ENCODE measurements around the gene ARHGDIG. TPM values are rescaled to one million over a fixed set of nuclear protein-coding genes. Genes with fewer than 3 reads are reported as not detected.

The ARHGDIG gene
- total and polyA plus RNA-seq, 8 donors = 3.1 to 50.4 (median 9.6) TPM; not detected in 1

- Histone ChIP-seq H3K27me3 (no peaks in the 10 kb centered on the region), H3K36me3 (peaks cover 18 to 90% (median 78%) of the 10 kb centered on the region in 4 donors), H3K4me1 (no peaks in the 10 kb centered on the region), H3K27ac (no peak overlapping the region), H3K9me3 (no peaks in the 10 kb centered on the region), H3K4me3 (no peak overlapping the region)
- 83 to 90% (median 88%) methylated on average over 38 to 43 of the region's 43 CpGs for WGBS, 5 donors
- TF ChIP-seq, protein P1, sequence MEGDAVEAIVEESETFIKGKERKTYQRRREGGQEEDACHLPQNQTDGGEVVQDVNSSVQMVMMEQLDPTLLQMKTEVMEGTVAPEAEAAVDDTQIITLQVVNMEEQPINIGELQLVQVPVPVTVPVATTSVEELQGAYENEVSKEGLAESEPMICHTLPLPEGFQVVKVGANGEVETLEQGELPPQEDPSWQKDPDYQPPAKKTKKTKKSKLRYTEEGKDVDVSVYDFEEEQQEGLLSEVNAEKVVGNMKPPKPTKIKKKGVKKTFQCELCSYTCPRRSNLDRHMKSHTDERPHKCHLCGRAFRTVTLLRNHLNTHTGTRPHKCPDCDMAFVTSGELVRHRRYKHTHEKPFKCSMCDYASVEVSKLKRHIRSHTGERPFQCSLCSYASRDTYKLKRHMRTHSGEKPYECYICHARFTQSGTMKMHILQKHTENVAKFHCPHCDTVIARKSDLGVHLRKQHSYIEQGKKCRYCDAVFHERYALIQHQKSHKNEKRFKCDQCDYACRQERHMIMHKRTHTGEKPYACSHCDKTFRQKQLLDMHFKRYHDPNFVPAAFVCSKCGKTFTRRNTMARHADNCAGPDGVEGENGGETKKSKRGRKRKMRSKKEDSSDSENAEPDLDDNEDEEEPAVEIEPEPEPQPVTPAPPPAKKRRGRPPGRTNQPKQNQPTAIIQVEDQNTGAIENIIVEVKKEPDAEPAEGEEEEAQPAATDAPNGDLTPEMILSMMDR (IDR thresholded peaks at IDR 0.05) = peak in 1 of 7 experiments; percentile 14
- TF ChIP-seq POLR2A (IDR thresholded peaks at IDR 0.05) = no peak
- intact Hi-C loops (cut with DNase I; ENCODE audit: low total_unique reads) = no loop called here
- DNase-seq = no peak
Observed at GRCh38 chr16:303760-304505, 23.5 kb downstream of the ARHGDIG start.

DNA sequence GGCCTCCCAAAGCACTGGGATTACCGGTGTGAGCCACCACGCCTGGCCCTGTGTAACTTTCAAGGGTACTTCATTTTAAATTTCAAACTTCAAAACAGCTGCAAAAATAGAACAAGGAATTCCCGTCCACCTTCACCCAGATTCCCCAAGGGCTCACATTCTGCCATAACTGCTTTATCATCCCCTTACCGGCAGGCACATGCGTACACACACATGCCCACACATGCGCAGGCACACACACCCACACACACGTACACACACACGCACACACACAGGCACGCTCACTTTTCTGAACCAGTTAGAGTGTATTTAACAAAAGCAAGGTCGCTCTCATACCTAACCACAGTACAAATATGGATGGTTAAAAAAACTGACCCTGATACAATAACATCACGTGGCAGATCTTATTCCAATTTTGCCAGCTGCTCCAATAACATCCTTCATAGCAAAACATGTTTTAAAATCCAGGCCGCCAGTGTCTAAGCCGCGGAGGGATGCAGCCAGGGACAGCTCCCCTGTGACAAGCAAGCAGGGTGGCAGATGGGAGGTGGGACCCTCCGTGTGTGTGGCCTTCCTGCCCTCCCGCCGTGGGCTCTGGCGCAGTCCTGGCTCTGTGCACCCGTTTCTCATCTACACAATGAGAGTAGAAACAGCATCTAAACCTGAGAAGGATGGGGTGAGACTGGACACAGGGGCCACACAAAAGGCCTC lies 25.7 kb downstream of the ARHGDIG start:
- TF ChIP-seq EP300 (IDR thresholded peaks at IDR 0.05) = no peak
- no peak for TF ChIP-seq POLR2AphosphoS5 (IDR thresholded peaks at IDR 0.05)
- TF ChIP-seq POLR2A (IDR thresholded peaks at IDR 0.05) = no peak
- TF ChIP-seq, protein P1 (IDR thresholded peaks at IDR 0.05) = no peak
- 86 to 91% (median 90%) methylated on average over 19 of the region's 19 CpGs for WGBS, 5 donors
- intact Hi-C loops (cut with DNase I; ENCODE audit: low total_unique reads) = no loop called here
- no peak overlapping the region for H3K27ac ChIP-seq
- H3K4me3 ChIP-seq = no peak overlapping the region
- H3K36me3 ChIP-seq = peaks cover 28 to 96% (median 81%) of the 10 kb centered on the region in 4 donors
- no peaks in the 10 kb centered on the region for H3K9me3 ChIP-seq
- no peak for DNase-seq
- no peaks in the 10 kb centered on the region for H3K4me1 ChIP-seq
- no peaks in the 10 kb centered on the region for H3K27me3 ChIP-seq

DNA sequence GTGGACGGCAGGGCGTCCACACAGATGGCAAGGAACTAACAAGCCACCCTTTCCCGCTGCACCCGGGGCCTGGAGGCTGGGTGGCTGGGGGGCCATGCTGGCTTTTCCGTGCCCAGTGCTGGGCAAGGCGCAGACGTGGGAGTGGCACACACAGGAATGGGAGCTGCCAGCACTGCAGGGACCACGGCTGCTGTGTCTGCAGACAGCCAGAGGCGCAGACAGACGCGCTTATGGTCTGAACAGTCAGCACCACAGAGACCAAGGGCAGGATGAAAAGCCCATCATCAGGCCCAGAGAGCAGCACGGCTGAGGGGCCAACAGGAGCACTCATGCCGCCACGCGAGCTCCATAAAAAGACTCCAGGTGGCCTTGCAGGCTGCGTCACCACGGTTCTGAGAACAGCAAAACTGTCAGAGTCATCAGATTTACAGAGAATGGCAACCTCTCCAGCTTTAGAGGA lies 26.6 kb downstream of the ARHGDIG start:
- Histone ChIP-seq H3K9me3 (no peaks in the 10 kb centered on the region), H3K27me3 (no peaks in the 10 kb centered on the region), H3K4me3 (no peak overlapping the region), H3K27ac (no peak overlapping the region), H3K36me3 (peaks cover 32 to 95% (median 81%) of the 10 kb centered on the region in 4 donors), H3K4me1 (no peaks in the 10 kb centered on the region)
- TF ChIP-seq POLR2A (IDR thresholded peaks at IDR 0.05) (no peak), EP300 (IDR thresholded peaks at IDR 0.05) (no peak), POLR2AphosphoS5 (IDR thresholded peaks at IDR 0.05) (no peak)
- TF ChIP-seq, protein P1 (IDR thresholded peaks at IDR 0.05) = no peak
- WGBS, 5 donors = 90 to 92% (median 91%) methylated on average over 16 to 17 of the region's 17 CpGs
- intact Hi-C loops (cut with DNase I; ENCODE audit: low total_unique reads) = no loop called here
- DNase-seq = no peak

DNA sequence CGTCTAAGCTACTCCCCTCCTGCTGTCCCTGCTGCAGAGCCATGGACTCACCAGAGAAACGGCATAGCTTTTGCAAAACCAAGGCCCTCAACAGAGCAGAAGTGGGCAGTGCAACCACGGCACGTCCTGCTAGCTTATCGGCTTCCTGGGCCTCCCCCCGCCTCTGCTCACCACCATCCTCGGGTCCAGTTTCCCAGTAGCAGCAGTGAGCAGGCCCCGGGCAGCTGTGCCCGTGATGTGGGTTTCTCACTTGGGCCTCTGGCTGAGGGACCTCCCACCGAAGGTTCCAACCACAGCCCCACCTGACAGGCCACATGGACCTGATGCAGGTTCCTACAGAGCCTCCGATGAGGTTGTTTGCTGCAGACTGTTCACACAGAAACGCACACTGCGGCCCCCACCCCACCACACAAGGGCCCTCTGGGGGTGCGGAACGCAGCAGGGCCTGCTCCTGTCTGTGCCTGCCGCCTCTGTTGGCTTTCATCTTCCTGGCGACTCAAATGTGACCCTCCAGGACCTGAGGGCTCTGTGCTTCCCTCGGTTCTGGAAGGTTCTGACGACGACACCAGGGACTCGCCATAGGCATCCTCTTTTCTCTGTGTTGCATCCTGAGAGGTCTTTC lies 27.4 kb downstream of the ARHGDIG start:
- H3K4me1 ChIP-seq = no peaks in the 10 kb centered on the region
- TF ChIP-seq, protein P1 (IDR thresholded peaks at IDR 0.05) = no peak
- no peak for TF ChIP-seq POLR2AphosphoS5 (IDR thresholded peaks at IDR 0.05)
- TF ChIP-seq EP300 (IDR thresholded peaks at IDR 0.05) = no peak
- no peak for TF ChIP-seq POLR2A (IDR thresholded peaks at IDR 0.05)
- H3K4me3 ChIP-seq = no peak overlapping the region
- intact Hi-C loops (cut with DNase I; ENCODE audit: low total_unique reads) = no loop called here
- 87 to 92% (median 88%) methylated on average over 19 to 21 of the region's 21 CpGs for WGBS, 5 donors
- no peaks in the 10 kb centered on the region for H3K9me3 ChIP-seq
- no peak for DNase-seq
- H3K27me3 ChIP-seq = no peaks in the 10 kb centered on the region
- H3K27ac ChIP-seq = no peak overlapping the region
- H3K36me3 ChIP-seq = peaks cover 34 to 95% (median 80%) of the 10 kb centered on the region in 4 donors
